GM19467 (cell line): ENCODE data around the gene ZNF469.

ENCODE experiments used
- ATAC-seq: cut with Tn5 transposase; IDR thresholded peaks from one replicate; pipeline ENCODE4 v1.9.1; 2021; ENCODE audit warnings: mild to moderate bottlenecking, moderate library complexity; ENCODE audit not compliant: unreplicated experiment

Gene ZNF469

GRCh38 chr16:88382491-88383400 lies at the start of gene ZNF469:
Gene ZNF469 (plus strand): TSS chr16:88382959. CDS start chr16:88427471, 44,512 bp downstream.
- no peak for ATAC-seq

GRCh38 chr16:88333848-88334777 lies 48.6 kb upstream of the ZNF469 start:
- no peak for ATAC-seq

GRCh38 chr16:88334778-88335720 lies 47.7 kb upstream of the ZNF469 start:
- ATAC-seq, result no peak

GRCh38 chr16:88337021-88337420 lies 45.7 kb upstream of the ZNF469 start:
- ATAC-seq, result no peak

- no peak for ATAC-seq
Observed at GRCh38 chr16:88337538-88337937, 45.2 kb upstream of the ZNF469 start.

- ATAC-seq, result no peak
Observed at GRCh38 chr16:88338111-88338510, 44.6 kb upstream of the ZNF469 start.

GRCh38 chr16:88338896-88339295 lies 43.9 kb upstream of the ZNF469 start:
- ATAC-seq, result no peak

GRCh38 chr16:88339930-88340754 lies 42.6 kb upstream of the ZNF469 start:
- no peak for ATAC-seq

- no peak for ATAC-seq
Observed at GRCh38 chr16:88340755-88341150, 42.0 kb upstream of the ZNF469 start.

GRCh38 chr16:88341551-88342290 lies 41.0 kb upstream of the ZNF469 start:
- no peak for ATAC-seq

- ATAC-seq, result no peak
Observed at GRCh38 chr16:88342491-88342890, 40.3 kb upstream of the ZNF469 start.

- ATAC-seq, result no peak
Observed at GRCh38 chr16:88343271-88343791, 39.4 kb upstream of the ZNF469 start.

GRCh38 chr16:88344411-88345030 lies 38.2 kb upstream of the ZNF469 start:
- no peak for ATAC-seq

- ATAC-seq, result no peak
Observed at GRCh38 chr16:88345031-88345720, 37.6 kb upstream of the ZNF469 start.

- no peak for ATAC-seq
Observed at GRCh38 chr16:88345721-88346560, 36.8 kb upstream of the ZNF469 start.

GRCh38 chr16:88346680-88347505 lies 35.9 kb upstream of the ZNF469 start:
- ATAC-seq, result no peak
